Measurements from ENCODE around the gene DPP10. TPM values are rescaled to one million over a fixed set of nuclear protein-coding genes. Genes with fewer than 3 reads are reported as not detected.

DPP10 gene
- total RNA-seq, 1 experiment from 2014 or later = not detected

DNA sequence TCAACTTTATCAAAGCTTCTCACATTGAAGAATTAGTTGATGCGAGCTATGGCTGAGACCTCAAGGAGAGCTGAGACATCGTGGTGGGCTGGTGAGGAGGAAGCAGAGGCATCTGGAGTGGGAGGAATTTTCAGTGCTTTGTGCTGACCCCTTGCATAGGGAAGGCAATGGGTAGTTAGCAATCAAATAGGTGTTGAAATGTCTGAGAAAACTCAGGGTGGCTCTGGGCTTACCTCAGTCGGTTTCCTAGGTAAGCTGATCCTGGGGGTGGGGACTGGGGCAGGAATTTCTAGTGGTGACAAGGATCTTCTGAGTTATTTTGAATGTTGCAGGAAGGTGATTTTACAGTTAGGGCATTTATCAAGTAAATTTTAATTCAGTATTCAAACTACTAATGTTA lies 20.7 kb upstream of the DPP10 start:
- BruUV-seq (replicated peaks) = no TSS peak

DNA sequence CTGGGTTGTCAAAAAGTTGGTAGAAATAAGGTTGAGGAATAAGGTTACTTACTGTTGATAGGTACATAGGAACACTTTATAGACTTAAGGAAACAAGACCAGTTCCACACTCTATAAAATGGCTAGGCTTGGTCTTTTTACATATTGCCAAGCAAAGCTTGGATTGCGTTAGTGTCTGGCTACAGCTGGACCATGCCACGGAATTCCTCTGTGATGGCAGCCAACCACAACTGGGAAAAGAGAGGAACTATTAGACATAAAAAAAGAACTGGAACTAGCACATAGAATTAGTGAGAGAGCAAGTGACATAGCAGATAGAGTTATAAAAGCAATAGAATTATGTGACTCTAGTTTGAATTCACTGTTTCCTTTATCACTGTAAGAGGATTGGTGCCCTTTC lies 17.7 kb upstream of the DPP10 start:
- no peak for TF ChIP-seq CTCF (IDR thresholded peaks at IDR 0.05; ENCODE audit: unreplicated experiment)
- ChIA-PET CTCF (no interaction called here), POLR2A (interaction anchor here (0.6 kb wide), 1 partner anchor 54 kb away, joined by 3 read pairs; no protein-coding TSS in a partner anchor)
- H3K4me1 Mint-ChIP-seq (ENCODE audit: insufficient read depth, unreplicated experiment) = no peaks in the 10 kb centered on the region
- no peaks in the 10 kb centered on the region for H3K36me3 Mint-ChIP-seq (ENCODE audit: insufficient read depth, unreplicated experiment)
- no TSS peak for BruUV-seq (replicated peaks)
- no peak overlapping the region for H3K27ac Mint-ChIP-seq (ENCODE audit: low read depth, unreplicated experiment)
- H3K27me3 Mint-ChIP-seq (ENCODE audit: insufficient read depth, unreplicated experiment) = peaks cover 39% of the 10 kb centered on the region
- no peaks in the 10 kb centered on the region for H3K9me3 Mint-ChIP-seq (ENCODE audit: unreplicated experiment)
- DNase-seq (ENCODE audit: unreplicated experiment) = no peak
- intact Hi-C loops (cut with micrococcal nuclease) = no loop called here
- H3K4me3 Mint-ChIP-seq (ENCODE audit: unreplicated experiment) = no peak overlapping the region

More for the DNA sequence above, 20.7 kb upstream of the DPP10 start:
- H3K4me1 Mint-ChIP-seq (ENCODE audit: insufficient read depth, unreplicated experiment) = no peaks in the 10 kb centered on the region
- H3K27me3 Mint-ChIP-seq (ENCODE audit: insufficient read depth, unreplicated experiment) = peaks cover 25% of the 10 kb centered on the region
- DNase-seq (ENCODE audit: unreplicated experiment) = no peak
- CTCF ChIA-PET = no interaction called here
- no peaks in the 10 kb centered on the region for H3K36me3 Mint-ChIP-seq (ENCODE audit: insufficient read depth, unreplicated experiment)
- no peak overlapping the region for H3K27ac Mint-ChIP-seq (ENCODE audit: low read depth, unreplicated experiment)
- no peak overlapping the region for H3K4me3 Mint-ChIP-seq (ENCODE audit: unreplicated experiment)
- intact Hi-C loops (cut with micrococcal nuclease) = no loop called here
- POLR2A ChIA-PET = no interaction called here
- no peaks in the 10 kb centered on the region for H3K9me3 Mint-ChIP-seq (ENCODE audit: unreplicated experiment)
- no peak for TF ChIP-seq CTCF (IDR thresholded peaks at IDR 0.05; ENCODE audit: unreplicated experiment)

GRCh38 chr2:114426756-114427155 lies 15.7 kb upstream of the DPP10 start:
- intact Hi-C loops (cut with micrococcal nuclease) = no loop called here
- H3K36me3 Mint-ChIP-seq (ENCODE audit: insufficient read depth, unreplicated experiment) = no peaks in the 10 kb centered on the region
- no peaks in the 10 kb centered on the region for H3K9me3 Mint-ChIP-seq (ENCODE audit: unreplicated experiment)
- no TSS peak for BruUV-seq (replicated peaks)
- no peak overlapping the region for H3K27ac Mint-ChIP-seq (ENCODE audit: low read depth, unreplicated experiment)
- CTCF ChIA-PET = no interaction called here
- peaks cover 39% of the 10 kb centered on the region for H3K27me3 Mint-ChIP-seq (ENCODE audit: insufficient read depth, unreplicated experiment)
- H3K4me3 Mint-ChIP-seq (ENCODE audit: unreplicated experiment) = no peak overlapping the region
- H3K4me1 Mint-ChIP-seq (ENCODE audit: insufficient read depth, unreplicated experiment) = no peaks in the 10 kb centered on the region
- POLR2A ChIA-PET = no interaction called here
- no peak for TF ChIP-seq CTCF (IDR thresholded peaks at IDR 0.05; ENCODE audit: unreplicated experiment)
- DNase-seq (ENCODE audit: unreplicated experiment) = no peak

DNA sequence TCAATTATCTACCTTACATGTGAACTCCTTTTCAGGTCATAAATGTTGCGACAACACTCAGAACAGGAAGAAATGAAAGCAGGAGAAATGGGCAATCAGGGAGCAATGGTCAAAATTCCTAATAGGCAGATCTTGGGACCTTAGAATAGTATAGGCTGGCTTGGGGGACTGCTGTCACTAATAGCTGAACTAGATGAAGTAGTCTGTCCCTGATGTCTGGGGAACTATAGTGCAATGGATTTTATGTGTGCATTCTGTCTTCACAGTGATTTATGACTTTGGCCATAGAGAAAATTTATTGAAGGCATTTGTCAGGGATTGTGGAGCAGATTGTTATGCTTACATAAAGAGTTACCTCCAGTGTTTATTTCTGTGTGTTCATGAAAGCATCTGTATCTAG lies 6.1 kb upstream of the DPP10 start:
- ChIA-PET POLR2A (no interaction called here), CTCF (no interaction called here)
- H3K4me1 Mint-ChIP-seq (ENCODE audit: insufficient read depth, unreplicated experiment) = no peaks in the 10 kb centered on the region
- no TSS peak for BruUV-seq (replicated peaks)
- no peak overlapping the region for H3K4me3 Mint-ChIP-seq (ENCODE audit: unreplicated experiment)
- peaks cover 8% of the 10 kb centered on the region for H3K9me3 Mint-ChIP-seq (ENCODE audit: unreplicated experiment)
- intact Hi-C loops (cut with micrococcal nuclease) = no loop called here
- DNase-seq (ENCODE audit: unreplicated experiment) = no peak
- TF ChIP-seq CTCF (IDR thresholded peaks at IDR 0.05; ENCODE audit: unreplicated experiment) = no peak
- no peaks in the 10 kb centered on the region for H3K36me3 Mint-ChIP-seq (ENCODE audit: insufficient read depth, unreplicated experiment)
- H3K27ac Mint-ChIP-seq (ENCODE audit: low read depth, unreplicated experiment) = no peak overlapping the region
- peaks cover 33% of the 10 kb centered on the region for H3K27me3 Mint-ChIP-seq (ENCODE audit: insufficient read depth, unreplicated experiment)

All from MCF 10A (cell line).